ENCODE data around the gene ASPHD1.
"Not testable (repeated sequence)": the region's sequence is repeated elsewhere in the genome, so short reads cannot be mapped to it uniquely, and the experiment has no call there.

Gene ASPHD1
- 6.7 to 25.9 (median 14.3) reads per million in 17 experiments for total RNA-seq

- DNase-seq, result peak; percentile 89 to 95 (median 93)
Measured at GRCh38 chr16:29900102-29900887, at the start of gene ASPHD1. Gene ASPHD1 (plus strand): TSS chr16:29900488. CDS start chr16:29900972, 484 bp downstream.

- DNase-seq, result peak in 1 of 4 experiments; percentile 7
Measured at GRCh38 chr16:29850998-29851397, 49.3 kb upstream of the ASPHD1 start.

GRCh38 chr16:29852654-29853053, 47.6 kb upstream of the ASPHD1 start:
- DNase-seq, result peak; percentile 48 to 75 (median 70)

GRCh38 chr16:29854520-29855100, 45.7 kb upstream of the ASPHD1 start:
- no peak for DNase-seq

- DNase-seq, result no peak
Measured at GRCh38 chr16:29857133-29857760, 43.0 kb upstream of the ASPHD1 start.

- peak; percentile 62 to 77 (median 68) for DNase-seq
Measured at GRCh38 chr16:29858149-29858849, 42.0 kb upstream of the ASPHD1 start.

- no peak for DNase-seq
Measured at GRCh38 chr16:29858974-29859373, 41.3 kb upstream of the ASPHD1 start.

GRCh38 chr16:29860218-29860617, 40.1 kb upstream of the ASPHD1 start:
- DNase-seq, result no peak

- DNase-seq, result peak; percentile 13 to 48 (median 31)
Measured at GRCh38 chr16:29862383-29862883, 37.9 kb upstream of the ASPHD1 start.

- DNase-seq, result peak; percentile 97 to 99 (median 98)
Measured at GRCh38 chr16:29862884-29863668, 37.2 kb upstream of the ASPHD1 start, which contains the start of gene CDIPT. Gene CDIPT (minus strand): TSS chr16:29863226. CDS start chr16:29862857, 369 bp downstream.

- DNase-seq, result no peak
Measured at GRCh38 chr16:29863669-29863984, 36.7 kb upstream of the ASPHD1 start.

- no peak for DNase-seq
Measured at GRCh38 chr16:29864205-29864604, 36.1 kb upstream of the ASPHD1 start.

- no peak for DNase-seq
Measured at GRCh38 chr16:29868396-29869009, 31.8 kb upstream of the ASPHD1 start.

- DNase-seq, result not testable (repeated sequence)
Measured at GRCh38 chr16:29869067-29869466, 31.2 kb upstream of the ASPHD1 start.

GRCh38 chr16:29871822-29872546, 28.3 kb upstream of the ASPHD1 start:
- DNase-seq, result no peak

- DNase-seq, result no peak
Measured at GRCh38 chr16:29873319-29873718, 27.0 kb upstream of the ASPHD1 start.

GRCh38 chr16:29875206-29875605, 25.1 kb upstream of the ASPHD1 start:
- no peak for DNase-seq

GRCh38 chr16:29876217-29876593, 24.1 kb upstream of the ASPHD1 start:
- no peak for DNase-seq

GRCh38 chr16:29876594-29877249, 23.6 kb upstream of the ASPHD1 start:
- peak in 2 of 4 experiments; percentile 22 to 44 for DNase-seq
